ENCODE results near the gene PTTG1.

PTTG1 gene

GRCh38 chr5:160472482-160472881, 50.8 kb downstream of the PTTG1 start:
- DNase-seq (ENCODE audit: low read depth), result no peak

DNA sequence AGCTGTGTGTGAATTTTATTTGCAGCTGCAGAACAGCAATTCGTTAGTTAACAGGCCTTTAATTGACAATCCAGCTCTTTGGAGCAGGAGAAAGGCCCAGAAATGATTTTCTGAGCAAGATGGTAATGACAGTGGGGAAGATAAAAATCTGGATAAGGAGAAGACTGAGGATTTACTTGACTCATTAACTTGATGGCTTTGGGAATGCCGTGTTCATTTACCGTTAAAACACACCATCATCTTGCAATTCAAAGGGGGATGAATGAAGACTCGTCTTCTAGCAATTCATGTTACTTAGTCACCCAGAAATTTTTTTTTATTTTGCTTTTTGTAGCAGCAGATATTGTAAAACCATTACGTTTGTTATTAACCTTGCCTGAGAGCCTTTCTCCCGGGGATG, 52.0 kb downstream of the PTTG1 start:
- DNase-seq (ENCODE audit: low read depth), result no peak

DNA sequence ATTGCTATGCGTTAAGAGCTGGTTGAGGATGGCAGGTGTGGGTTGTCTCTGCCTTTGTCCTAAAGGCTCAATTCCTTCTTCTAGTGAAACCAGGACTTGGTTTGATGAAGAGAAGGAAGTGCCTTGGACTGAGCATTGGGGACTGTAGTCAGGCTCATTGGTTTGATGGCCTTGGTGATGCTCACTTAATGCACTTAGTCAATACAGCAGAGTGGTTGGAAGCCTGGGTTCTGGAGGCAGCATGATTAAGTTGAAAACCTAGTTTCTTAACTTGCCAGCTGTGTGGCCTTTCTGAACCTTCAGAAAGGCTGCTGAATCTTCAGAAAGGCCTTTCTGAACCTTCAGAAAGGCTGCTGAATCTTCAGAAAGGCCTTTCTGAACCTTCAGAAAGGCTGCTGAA, 52.4 kb downstream of the PTTG1 start:
- no peak for DNase-seq (ENCODE audit: low read depth)

DNA sequence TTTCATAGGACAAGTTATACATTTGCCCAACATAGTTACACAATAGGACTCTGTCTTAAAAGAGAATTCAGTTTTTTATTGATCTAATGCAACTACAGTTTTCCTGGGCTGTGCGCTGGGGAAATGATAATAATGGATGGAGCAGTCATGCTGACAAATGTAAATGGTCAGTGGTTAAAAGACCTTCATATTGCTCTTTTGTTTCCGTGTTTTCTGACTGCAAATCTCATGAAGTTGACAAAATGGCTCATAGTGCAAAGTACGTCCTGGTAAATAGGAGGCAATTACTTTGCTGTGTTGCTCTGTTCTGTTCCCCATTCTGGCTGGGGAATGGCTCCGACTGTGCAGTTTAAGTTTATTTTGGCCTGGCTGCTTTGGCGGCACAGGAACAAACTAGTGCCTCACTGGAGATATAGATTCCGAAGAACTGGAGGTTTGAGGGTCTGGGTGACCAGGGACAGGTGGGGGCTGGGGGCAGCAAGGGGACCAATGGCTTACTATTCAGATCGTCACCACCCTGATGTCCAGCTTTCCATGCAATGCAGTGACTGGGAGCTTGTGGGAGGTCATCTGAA, 54.3 kb downstream of the PTTG1 start:
- DNase-seq (ENCODE audit: low read depth), result no peak

GRCh38 chr5:160477266-160477970, 55.8 kb downstream of the PTTG1 start:
- no peak for DNase-seq (ENCODE audit: low read depth)

DNA sequence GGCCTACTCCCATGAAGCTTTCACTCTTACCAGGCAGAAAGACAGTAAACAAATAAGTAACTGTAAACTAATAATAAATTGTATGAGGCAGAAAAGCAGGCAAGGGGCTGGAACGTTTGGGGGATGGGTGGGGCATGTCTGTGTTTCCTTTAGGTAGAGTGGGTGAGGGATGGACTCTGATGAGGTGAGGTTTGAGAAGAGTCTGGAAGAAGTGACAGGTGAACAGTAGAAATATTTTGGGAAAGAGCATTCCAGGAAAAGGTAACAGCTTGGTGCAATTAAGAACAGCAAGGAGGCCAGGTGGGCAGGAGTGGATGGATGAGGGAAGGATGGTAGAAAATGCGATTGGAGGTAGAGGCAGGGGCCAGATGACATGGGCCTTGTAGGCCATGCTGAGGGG, 56.5 kb downstream of the PTTG1 start:
- DNase-seq (ENCODE audit: low read depth), result no peak
